WTC11 (cell line): Measurements from ENCODE around the gene KRT33A. TPM values are rescaled to one million over a fixed set of nuclear protein-coding genes. Genes with fewer than 3 reads are reported as not detected.

Experiments
- ATAC-seq: fragments of 200-7000 bp; cut with Tn5 transposase; 2 replicates; pipeline ENCODE4 v1.10.0; 2021; ENCODE audit warnings: mild to moderate bottlenecking, moderate library complexity
- CTCF ChIA-PET: fragments of 300-600 bp; sonication (Branson Sonifier 250); formaldehyde crosslinking; loops from one replicate; lab custom pipeline; 2021; ENCODE audit warnings: antibody characterized with exemption; lab: Charles Lee
- POLR2A ChIA-PET: fragments of 350-600 bp; sonication (Branson Sonifier 250); formaldehyde crosslinking; loops from one replicate; lab custom pipeline; 2021; ENCODE audit warnings: antibody characterized with exemption; lab: Charles Lee
- DNase-seq: peaks from one replicate; pipeline ENCODE4 v3.0.0; 2021; ENCODE audit warnings: low spot score
- H3K27ac Mint-ChIP-seq: 2 replicates; pipeline ENCODE4 v1.8.0; 2021; ENCODE audit warnings: mixed read lengths
- H3K27me3 Mint-ChIP-seq: 2 replicates; pipeline ENCODE4 v1.8.0; 2021; ENCODE audit warnings: low read depth, mild to moderate bottlenecking, moderate library complexity, mixed read lengths
- H3K36me3 Mint-ChIP-seq: 2 replicates; pipeline ENCODE4 v1.8.0; 2021; ENCODE audit warnings: mixed read lengths
- H3K4me1 Mint-ChIP-seq: 2 replicates; pipeline ENCODE4 v1.8.0; 2022; ENCODE audit warnings: mixed read lengths
- H3K4me3 Mint-ChIP-seq: 2 replicates; pipeline ENCODE4 v1.8.0; 2021; ENCODE audit warnings: mild to moderate bottlenecking, moderate library complexity, mixed read lengths
- H3K9me3 Mint-ChIP-seq: 2 replicates; pipeline ENCODE4 v1.8.0; 2021; ENCODE audit warnings: mixed read lengths
- ATF6 ChIP-seq: sonication (generic); formaldehyde crosslinking; IDR thresholded peaks from 2 replicates; pipeline ENCODE4 v1.8.1; 2023; ENCODE audit warnings: mild to moderate bottlenecking, missing genetic modification reagents
- E2F4 ChIP-seq: sonication (generic); formaldehyde crosslinking; IDR thresholded peaks from 2 replicates; pipeline ENCODE4 v1.8.1; 2022; ENCODE audit warnings: low read depth, mild to moderate bottlenecking, moderate library complexity, missing genetic modification reagents, borderline replicate concordance
- FOXP1 ChIP-seq: sonication (generic); formaldehyde crosslinking; IDR thresholded peaks from 2 replicates; pipeline ENCODE4 v1.8.0; 2022; ENCODE audit warnings: missing genetic modification reagents, mild to moderate bottlenecking, moderate library complexity, borderline replicate concordance
- FOXP4 ChIP-seq: sonication (generic); formaldehyde crosslinking; IDR thresholded peaks from 2 replicates; pipeline ENCODE4 v1.8.0; 2022; ENCODE audit warnings: mild to moderate bottlenecking, missing genetic modification reagents
- GTF2I ChIP-seq: fragments of 250-450 bp; sonication (Bioruptor Pico); conservative IDR thresholded peaks from 2 replicates; pipeline ENCODE4 v1.4.0; 2021; ENCODE audit warnings: mild to moderate bottlenecking
- JUN ChIP-seq: sonication (generic); formaldehyde crosslinking; IDR thresholded peaks from 2 replicates; pipeline ENCODE4 v1.8.0; 2023; ENCODE audit warnings: mild to moderate bottlenecking, missing genetic modification reagents
- MYBL2 ChIP-seq: sonication (generic); formaldehyde crosslinking; IDR thresholded peaks from 2 replicates; pipeline ENCODE4 v1.8.1; 2023; ENCODE audit warnings: mild to moderate bottlenecking, moderate library complexity, missing genetic modification reagents
- NFATC4 ChIP-seq: fragments of 250-450 bp; sonication (Bioruptor Pico); IDR thresholded peaks from 2 replicates; pipeline ENCODE4 v1.9.0; 2021; ENCODE audit warnings: mild to moderate bottlenecking
- NR3C1 ChIP-seq: sonication (generic); formaldehyde crosslinking; conservative IDR thresholded peaks from 2 replicates; pipeline ENCODE4 v1.8.1; 2023; ENCODE audit warnings: low read depth, mild to moderate bottlenecking, missing genetic modification reagents
- PRDM15 ChIP-seq: sonication (generic); formaldehyde crosslinking; IDR thresholded peaks from 2 replicates; pipeline ENCODE4 v1.8.0; 2022; ENCODE audit warnings: missing genetic modification reagents
- SMAD4 ChIP-seq: sonication (generic); formaldehyde crosslinking; IDR thresholded peaks from 2 replicates; pipeline ENCODE4 v1.8.0; 2022; ENCODE audit warnings: mild to moderate bottlenecking, missing genetic modification reagents
- TEAD4 ChIP-seq: sonication (generic); formaldehyde crosslinking; IDR thresholded peaks from 2 replicates; pipeline ENCODE4 v1.8.0; 2022; ENCODE audit warnings: mild to moderate bottlenecking, missing genetic modification reagents
- USF1 ChIP-seq: sonication (generic); formaldehyde crosslinking; IDR thresholded peaks from 2 replicates; pipeline ENCODE4 v1.8.0; 2022; ENCODE audit warnings: mild to moderate bottlenecking, missing genetic modification reagents
- ZMAT4 ChIP-seq: fragments of 250-450 bp; sonication (Bioruptor Pico); IDR thresholded peaks from 2 replicates; pipeline ENCODE4 v1.9.0; 2021; ENCODE audit warnings: mild to moderate bottlenecking
- ZNF121 ChIP-seq: sonication (generic); formaldehyde crosslinking; IDR thresholded peaks from 2 replicates; pipeline ENCODE4 v1.8.0; 2023; ENCODE audit warnings: missing genetic modification reagents
- ZNF219 ChIP-seq: sonication (generic); formaldehyde crosslinking; IDR thresholded peaks from 2 replicates; pipeline ENCODE4 v1.8.0; 2023; ENCODE audit warnings: missing genetic modification reagents, mild to moderate bottlenecking, borderline replicate concordance
- ZNF396 ChIP-seq: fragments of 250-450 bp; sonication (Bioruptor Pico); IDR thresholded peaks from 2 replicates; pipeline ENCODE4 v1.8.0; 2021; ENCODE audit warnings: mild to moderate bottlenecking, moderate library complexity, borderline replicate concordance
- ZNF512 ChIP-seq: sonication (generic); formaldehyde crosslinking; IDR thresholded peaks from 2 replicates; pipeline ENCODE4 v1.8.1; 2022; ENCODE audit warnings: missing genetic modification reagents, borderline replicate concordance
- total RNA-seq: library from RNA; stranded (reverse); gene quantifications from 3 replicates; pipeline ENCODE4 v1.2.3, GENCODE V29; 2021

Gene KRT33A
- total RNA-seq, 1 experiment from 2014 or later: not detected

GRCh38 chr17:41311111-41311510, 39.5 kb downstream of the KRT33A start:
- no peak overlapping the region for H3K4me3 Mint-ChIP-seq
- no peaks in the 10 kb centered on the region for H3K4me1 Mint-ChIP-seq
- CTCF ChIA-PET: no interaction called here
- DNase-seq (no peak), ATAC-seq (no peak)
- POLR2A ChIA-PET: no interaction called here
- TF ChIP-seq NFATC4 (CRISPR knock-in tag) (no peak), FOXP1 (CRISPR knock-in tag) (no peak), NR3C1 (CRISPR knock-in tag) (no peak), JUN (CRISPR knock-in tag) (no peak), USF1 (CRISPR knock-in tag) (no peak), PRDM15 (CRISPR knock-in tag) (no peak), ZNF121 (CRISPR knock-in tag) (no peak), SMAD4 (CRISPR knock-in tag) (no peak)
- no peaks in the 10 kb centered on the region for H3K36me3 Mint-ChIP-seq
- H3K27me3 Mint-ChIP-seq: no peaks in the 10 kb centered on the region; the same call in none of the 2 replicates
- H3K9me3 Mint-ChIP-seq: no peaks in the 10 kb centered on the region
- no peak overlapping the region for H3K27ac Mint-ChIP-seq

- no peak for DNase-seq
- no peaks in the 10 kb centered on the region for H3K9me3 Mint-ChIP-seq
- H3K4me1 Mint-ChIP-seq: no peaks in the 10 kb centered on the region
- H3K27ac Mint-ChIP-seq: no peak within 1 kb of the TSS
- H3K27me3 Mint-ChIP-seq: no peaks in the 10 kb centered on the region; the same call in none of the 2 replicates
- ATAC-seq: no peak
- no peak within 1 kb of the TSS for H3K4me3 Mint-ChIP-seq
- no peaks in the 10 kb centered on the region for H3K36me3 Mint-ChIP-seq
- ChIA-PET CTCF (interaction anchor here (1.9 kb wide), 1 partner anchor 14 kb away, joined by 7 read pairs; no protein-coding TSS in a partner anchor), POLR2A (no interaction called here)
- TF ChIP-seq GTF2I (CRISPR knock-in tag): no peak
- TF ChIP-seq FOXP4 (CRISPR knock-in tag): no peak
- TF ChIP-seq ZNF121 (CRISPR knock-in tag): no peak
- no peak for TF ChIP-seq MYBL2
- TF ChIP-seq USF1 (CRISPR knock-in tag): no peak
- no peak for TF ChIP-seq ATF6 (CRISPR knock-in tag)
- TF ChIP-seq ZMAT4 (CRISPR knock-in tag): no peak
- TF ChIP-seq ZNF512: no peak
- no peak for TF ChIP-seq E2F4 (CRISPR knock-in tag)
- no peak for TF ChIP-seq NFATC4 (CRISPR knock-in tag)
- TF ChIP-seq ZNF219 (CRISPR knock-in tag): no peak
- TF ChIP-seq ZNF396 (CRISPR knock-in tag): no peak
- TF ChIP-seq TEAD4 (CRISPR knock-in tag): no peak
Measured at GRCh38 chr17:41308918-41309359, 41.7 kb downstream of the KRT33A start, which contains the start of gene KRTAP16-1. Gene KRTAP16-1 (minus strand): TSS chr17:41309309. CDS start chr17:41309253, 56 bp downstream.
